H1 (cell line): ENCODE results near the gene MYO5B. TPM values are rescaled to one million over a fixed set of nuclear protein-coding genes. Genes with fewer than 3 reads are reported as not detected.

ENCODE experiments used
- EGR1 ChIP-seq: IDR thresholded peaks from 2 replicates; pipeline ENCODE4 v1.6.1; 2011; ENCODE audit warnings: low read depth, low read length, borderline replicate concordance
- GTF2F1 ChIP-seq: IDR thresholded peaks from 2 replicates; pipeline ENCODE4 v1.6.1; 2012; ENCODE audit warnings: low read depth, low read length, improper control_type of control experiment, borderline replicate concordance
- POU5F1 ChIP-seq: IDR thresholded peaks from 2 replicates; pipeline ENCODE4 v1.6.1; 2011; ENCODE audit warnings: low read depth, mild to moderate bottlenecking, low read length, moderate library complexity
- SRF ChIP-seq: IDR thresholded peaks from 2 replicates; pipeline ENCODE4 v1.6.1; 2011; ENCODE audit warnings: mild to moderate bottlenecking, low read depth, low read length, moderate library complexity
- ZNF274 ChIP-seq: IDR thresholded peaks from 2 replicates; pipeline ENCODE4 v1.7.0; 2012; ENCODE audit warnings: low read length, borderline replicate concordance; ENCODE audit errors: extremely low read depth
- polyA plus RNA-seq, 7 experiments: library from polyadenylated mRNA; depleted of rRNA in 3 of 7; stranded (reverse) in 5 of 7; unstranded in 2 of 7; fragments of >200 nt in 5 of 7; fragments of 200-250 nt in 2 of 7; gene quantifications; 1 replicate in 5 of 7; 2 replicates in 1 of 7; 4 replicates in 1 of 7; pipeline versions ENCODE4 v1.2.1 to v1.2.3, GENCODE V29; 2011 to 2013; ENCODE audit warnings: missing spikeins in 2 of 7, mixed read lengths in 2 of 7
- total RNA-seq: library from RNA; stranded (reverse); fragmentation: NEBNext Ultra II Directional; extraction: Animal tissue kit (Norgen Biotek cat#: 25700); gene quantifications from 2 replicates; pipeline ENCODE4 v1.2.1, GENCODE V29; 2021
- TF ChIP-seq, protein P1 (sequence below): IDR thresholded peaks from 2 replicates; pipeline ENCODE4 v1.6.1; 2011; ENCODE audit warnings: low read length, improper control_type of control experiment

The MYO5B gene
- total and polyA plus RNA-seq, 2 of the 8 experiments (the other 6 are each of a cell fraction or from before 2014, with no cell fraction given), result 6.4 to 7.7 TPM

DNA sequence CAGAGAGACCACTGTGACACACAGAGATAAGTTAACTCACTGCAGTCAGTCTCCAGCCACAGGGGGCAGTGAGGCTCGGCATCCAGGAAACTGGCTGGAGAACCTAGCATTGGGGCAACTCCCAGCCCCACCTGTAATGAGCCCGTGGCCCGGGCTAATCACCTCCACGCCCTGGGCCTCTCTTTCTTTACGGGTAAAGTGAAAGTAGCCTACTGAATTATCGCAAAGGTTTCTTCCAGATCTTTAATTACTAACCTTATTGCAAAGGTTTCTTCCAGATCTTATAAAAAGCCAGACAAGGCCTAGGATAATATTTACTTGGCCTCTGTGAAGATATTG lies 336.0 kb downstream of the MYO5B start (continued):
- TF ChIP-seq, protein P1, sequence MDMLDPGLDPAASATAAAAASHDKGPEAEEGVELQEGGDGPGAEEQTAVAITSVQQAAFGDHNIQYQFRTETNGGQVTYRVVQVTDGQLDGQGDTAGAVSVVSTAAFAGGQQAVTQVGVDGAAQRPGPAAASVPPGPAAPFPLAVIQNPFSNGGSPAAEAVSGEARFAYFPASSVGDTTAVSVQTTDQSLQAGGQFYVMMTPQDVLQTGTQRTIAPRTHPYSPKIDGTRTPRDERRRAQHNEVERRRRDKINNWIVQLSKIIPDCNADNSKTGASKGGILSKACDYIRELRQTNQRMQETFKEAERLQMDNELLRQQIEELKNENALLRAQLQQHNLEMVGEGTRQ, result no peak
- TF ChIP-seq POU5F1, result no peak
- TF ChIP-seq ZNF274, result no peak
- no peak for TF ChIP-seq SRF
- TF ChIP-seq EGR1, result no peak
- no peak for TF ChIP-seq GTF2F1
